ENCODE measurements around the gene GRHPR.

GRCh38 chr9:37372839-37373238, 49.7 kb upstream of the GRHPR start:
- TF ChIP-seq CTCF (conservative IDR thresholded peaks at IDR 0.05 in 1 of 2, IDR thresholded peaks at IDR 0.05 in 1 of 2; ENCODE audit: extremely low read depth in 1 of 2, insufficient read depth in 1 of 2, low read depth in 1 of 2, low read length in 2 of 2) (no peak), EZH2 (IDR thresholded peaks at IDR 0.05; ENCODE audit: borderline replicate concordance, low read length) (no peak)
